Right renal cortex interstitium (tissue), 3 donors: ENCODE results near the gene IFT80. TPM values are rescaled to one million over a fixed set of nuclear protein-coding genes. Genes with fewer than 3 reads are reported as not detected.

Experiments used
- DNase-seq, 3 donors: peaks; one replicate each; pipeline ENCODE4 v3.0.0-alpha.2; 2013; ENCODE audit warnings: low read depth in 3 of 3, low spot score in 2 of 3
- polyA plus RNA-seq, 3 donors: library from polyadenylated mRNA; unstranded; fragments of 120-200 nt; gene quantifications; one replicate each; pipeline ENCODE4 v1.2.1, GENCODE V29; 2013; ENCODE audit not compliant: insufficient read length in 3 of 3

Gene IFT80
- polyA plus RNA-seq, result 10 to 100 TPM; 52.0 to 61.4 (median 58.6) TPM

DNA sequence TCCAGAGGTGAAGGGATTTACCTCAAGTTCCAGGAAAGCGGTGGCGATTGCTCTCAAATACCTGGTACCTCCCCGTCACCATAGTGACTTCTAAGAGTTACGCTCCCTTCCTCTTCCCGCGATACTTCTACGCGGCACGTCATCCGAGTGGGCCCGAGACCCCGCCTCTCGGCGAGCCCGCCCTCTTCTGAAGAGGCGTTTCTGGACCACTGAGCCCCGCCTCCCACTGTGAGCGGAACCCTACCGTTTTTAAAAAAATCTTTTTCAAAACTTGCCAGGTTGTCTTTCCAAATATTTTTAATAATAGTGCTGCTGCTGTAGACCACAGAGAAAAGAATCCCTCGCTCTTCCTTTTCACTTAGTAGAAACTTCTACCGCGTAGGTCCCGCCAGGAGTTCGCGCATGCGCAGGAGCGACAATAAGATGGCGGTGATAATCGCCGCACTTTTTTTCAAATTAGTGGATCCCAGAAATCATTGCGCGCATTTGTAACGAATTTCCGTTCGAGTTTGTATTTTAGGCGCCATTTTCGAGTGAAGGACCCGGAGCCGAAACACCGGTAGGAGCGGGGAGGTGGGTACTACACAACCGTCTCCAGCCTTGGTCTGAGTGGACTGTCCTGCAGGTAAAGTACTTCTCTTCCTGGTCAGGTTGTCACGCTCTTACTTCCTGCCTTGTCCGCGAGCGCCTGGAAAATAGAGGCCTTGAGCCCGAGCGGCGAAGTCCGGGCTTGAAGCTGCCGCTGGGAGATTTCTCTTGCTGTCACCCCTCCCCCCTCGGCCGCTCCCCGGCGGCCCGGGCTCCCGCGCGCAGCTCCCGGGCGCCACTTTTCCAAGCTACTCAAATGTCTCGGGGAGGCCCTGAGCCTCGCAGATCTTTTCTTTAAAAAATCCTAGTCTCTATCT is at the start of gene IFT80, which contains the start of gene SMC4:
Gene IFT80 (minus strand): TSS at position 101 of the 905 bp plus-strand sequence. CDS start 14,625 bp downstream, outside the sequence.
Gene SMC4 (plus strand): TSS at position 526 of the 905 bp plus-strand sequence. CDS start 1,177 bp downstream, outside the sequence.
- peak; percentile 93 to 96 (median 94) for DNase-seq

DNA sequence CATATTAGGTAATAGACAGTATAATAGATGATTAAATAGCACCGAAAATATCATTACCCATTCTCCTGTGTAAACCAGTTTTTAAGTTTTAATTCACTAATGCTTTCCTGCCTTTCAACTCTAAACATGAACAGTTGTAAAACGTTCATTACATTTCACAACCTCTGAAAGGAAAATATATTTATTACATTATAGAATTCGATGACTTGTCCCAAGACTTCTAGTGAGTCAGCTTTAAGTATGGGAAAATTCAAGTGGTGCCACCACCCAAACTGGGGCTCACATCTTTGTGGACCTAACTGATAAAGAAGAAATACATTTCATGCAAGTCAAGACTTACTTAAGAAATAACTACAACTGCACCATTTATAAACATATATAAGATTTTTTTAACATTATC is 48.5 kb upstream of the IFT80 start:
- no peak for DNase-seq

DNA sequence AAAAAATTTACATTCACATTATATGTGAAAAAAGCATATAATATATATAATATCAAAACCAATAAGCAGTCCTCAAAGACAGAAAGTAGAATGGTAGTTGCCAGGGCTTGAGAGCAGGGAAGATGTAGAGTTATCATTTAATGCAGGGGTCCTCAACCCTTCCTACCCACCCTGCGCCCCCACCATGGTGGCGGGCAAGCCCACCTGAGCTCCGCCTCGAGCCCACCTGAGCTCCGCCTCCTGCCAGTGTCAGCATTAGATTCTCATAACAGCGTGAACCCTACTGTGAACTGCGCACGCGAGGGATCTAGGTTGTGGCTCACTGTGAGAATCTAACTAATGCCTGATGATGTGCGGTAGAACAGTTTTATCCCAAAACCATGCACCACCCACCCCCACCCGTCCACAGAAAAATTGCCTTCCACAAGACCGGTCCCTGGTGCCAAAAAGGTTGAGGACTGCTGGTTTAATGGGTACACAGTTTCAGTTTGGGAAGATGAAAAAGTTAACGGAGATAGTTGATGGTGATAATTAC is 47.6 kb upstream of the IFT80 start:
- no peak for DNase-seq

DNA sequence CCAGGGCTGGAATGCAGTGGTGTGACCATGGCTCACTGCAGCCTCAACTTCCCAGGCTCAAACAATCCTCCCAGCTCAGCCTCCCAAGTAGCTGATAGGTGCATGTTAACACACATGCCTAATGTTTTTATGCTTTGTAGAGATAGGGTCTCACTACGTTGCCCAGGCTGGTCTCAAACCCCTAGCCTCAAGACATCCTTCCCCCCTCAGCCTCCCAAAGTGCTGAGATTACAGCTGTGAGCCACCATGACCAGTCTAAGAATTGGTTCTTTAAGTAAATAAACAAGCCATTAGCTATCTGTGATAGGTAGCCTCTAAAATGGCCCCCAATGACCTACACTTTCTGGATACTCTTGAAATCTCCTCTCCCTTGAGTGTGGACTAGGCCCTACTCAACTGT is 46.8 kb upstream of the IFT80 start:
- no peak for DNase-seq

DNA sequence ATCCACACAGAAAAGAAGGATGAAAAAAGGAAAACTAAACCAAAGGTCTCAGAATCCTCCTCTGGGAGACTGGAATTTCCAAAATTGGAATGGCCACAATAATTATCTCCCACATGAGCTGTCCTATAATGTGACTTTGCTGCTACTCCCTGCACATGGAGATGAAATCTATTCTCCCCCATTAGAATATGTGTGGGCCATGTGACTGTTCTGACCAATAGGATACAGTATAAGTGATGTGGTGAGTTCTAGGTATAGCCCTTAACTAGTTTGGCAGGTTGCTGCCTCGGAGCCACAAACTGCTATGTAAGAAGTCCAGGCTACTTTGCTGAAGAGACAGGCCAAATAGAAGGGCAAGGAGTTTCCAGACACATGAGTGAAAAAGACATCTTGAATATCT is 45.4 kb upstream of the IFT80 start:
- DNase-seq, result no peak

DNA sequence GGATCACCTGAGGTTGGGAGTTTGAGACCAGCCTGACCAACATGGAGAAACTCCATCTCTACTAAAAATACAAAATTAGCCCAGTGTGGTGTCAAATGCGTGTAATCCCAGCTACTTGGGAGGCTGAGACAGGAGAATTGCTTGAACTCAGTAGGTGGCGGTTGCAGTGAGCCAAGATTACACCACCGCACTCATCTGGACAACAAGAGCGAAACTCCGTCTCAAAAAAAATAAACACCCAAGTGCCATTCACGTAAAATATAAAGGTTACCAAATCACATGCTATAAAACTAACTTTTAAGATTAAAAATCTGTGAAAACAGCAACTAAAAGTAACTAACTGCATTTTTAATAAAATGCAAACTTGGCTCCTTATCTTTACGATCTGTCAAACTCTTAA is 41.7 kb upstream of the IFT80 start:
- no peak for DNase-seq

DNA sequence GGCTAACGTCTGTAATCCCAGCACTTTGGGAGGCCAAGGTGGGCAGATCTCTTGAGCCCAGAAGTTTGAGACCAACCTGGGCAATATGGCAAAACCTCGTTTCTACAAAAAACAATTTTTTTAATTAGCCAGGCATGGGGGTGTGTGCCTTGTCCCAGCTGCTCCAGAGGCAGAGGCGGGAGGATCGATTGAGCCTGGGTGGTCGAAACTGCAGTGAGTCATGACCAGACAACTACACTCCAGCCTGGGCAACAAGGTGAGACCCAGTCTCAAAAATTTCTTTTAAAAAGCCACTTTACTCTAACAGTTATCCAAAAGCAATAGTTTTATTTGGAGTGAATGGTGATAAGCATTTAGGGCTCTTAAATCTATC is 38.0 kb upstream of the IFT80 start:
- DNase-seq, result no peak

DNA sequence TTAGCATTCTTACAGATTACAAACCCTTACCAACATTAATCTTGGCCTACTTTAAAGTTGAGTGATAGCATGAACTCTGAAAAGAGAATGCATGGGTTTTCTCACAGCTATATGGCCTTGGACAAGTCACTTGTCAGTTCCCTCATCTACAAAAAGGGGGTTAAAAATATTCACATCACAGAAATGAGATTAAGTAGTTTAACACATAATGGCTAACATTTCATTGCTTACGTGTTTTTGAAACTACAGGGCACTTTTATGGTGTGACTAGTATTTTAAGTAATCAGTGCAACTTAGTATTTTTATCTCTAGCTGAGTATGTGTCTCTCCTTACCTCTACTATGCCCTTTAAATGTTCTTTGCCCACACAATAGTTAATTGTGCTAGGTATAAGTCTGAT is 36.7 kb upstream of the IFT80 start:
- no peak for DNase-seq

DNA sequence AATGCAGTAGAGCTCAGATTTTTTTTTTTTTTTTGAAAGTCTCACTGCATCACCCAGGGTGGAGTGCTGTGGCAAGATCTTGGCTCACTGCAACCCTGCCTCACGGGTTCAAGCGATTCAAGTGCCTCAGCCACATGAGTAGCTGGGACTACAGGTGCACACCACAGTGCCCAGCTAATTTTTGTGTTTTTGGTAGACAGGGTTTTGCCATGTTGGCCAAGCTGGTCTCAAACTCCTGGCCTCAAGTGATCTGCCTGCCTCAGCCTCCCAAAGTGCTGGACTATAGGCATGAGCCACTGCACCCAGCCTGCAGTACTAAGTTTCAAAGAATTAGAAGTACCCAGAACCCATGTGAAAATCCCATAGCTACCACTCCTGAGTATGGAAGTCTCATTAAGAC is 36.1 kb upstream of the IFT80 start:
- no peak for DNase-seq

DNA sequence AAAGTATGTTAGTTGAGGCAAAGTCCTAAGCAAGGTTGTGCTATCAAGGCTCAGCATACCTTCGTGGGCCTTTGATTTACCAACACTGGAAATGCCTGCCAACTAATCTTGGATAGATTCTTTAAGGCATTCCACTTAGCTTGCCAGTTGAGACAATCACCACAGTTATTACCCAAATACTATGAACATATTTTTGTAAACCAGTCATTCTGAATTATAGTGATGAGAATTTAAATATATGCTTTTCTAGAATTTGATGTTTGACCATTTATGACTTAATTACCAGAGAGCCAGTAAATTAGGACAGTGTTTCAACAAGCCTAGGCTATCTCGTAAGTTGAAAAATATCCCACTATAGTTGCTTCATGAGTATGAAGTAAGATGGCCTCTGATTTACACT is 35.0 kb upstream of the IFT80 start:
- DNase-seq, result no peak

DNA sequence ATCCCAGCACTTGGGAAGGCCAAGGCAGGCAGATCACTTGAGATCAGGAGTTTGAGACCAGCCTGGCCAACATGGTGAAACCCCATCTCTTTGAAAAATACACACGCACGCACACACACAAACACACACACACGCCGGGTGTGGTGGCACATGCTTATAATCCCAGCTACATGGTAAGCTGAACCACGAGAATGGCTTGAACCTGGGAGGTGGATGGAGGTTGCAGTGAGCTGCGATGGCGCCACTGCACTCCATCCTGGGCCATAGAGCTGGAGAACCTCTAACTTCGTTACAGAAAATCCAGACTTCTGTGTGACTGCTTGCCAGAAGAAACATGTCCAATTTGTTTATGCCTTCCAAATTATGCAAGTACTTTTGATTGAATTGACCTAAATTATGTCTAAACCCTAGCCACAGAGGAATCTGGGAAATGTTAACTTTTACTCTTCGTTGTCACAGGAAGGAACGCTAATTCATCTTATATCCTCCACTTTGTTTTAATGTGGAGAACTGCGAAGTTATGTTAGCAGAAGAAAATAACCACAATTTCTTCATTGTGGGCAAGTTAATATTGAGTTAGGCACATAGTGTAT is 28.9 kb upstream of the IFT80 start:
- no peak for DNase-seq

DNA sequence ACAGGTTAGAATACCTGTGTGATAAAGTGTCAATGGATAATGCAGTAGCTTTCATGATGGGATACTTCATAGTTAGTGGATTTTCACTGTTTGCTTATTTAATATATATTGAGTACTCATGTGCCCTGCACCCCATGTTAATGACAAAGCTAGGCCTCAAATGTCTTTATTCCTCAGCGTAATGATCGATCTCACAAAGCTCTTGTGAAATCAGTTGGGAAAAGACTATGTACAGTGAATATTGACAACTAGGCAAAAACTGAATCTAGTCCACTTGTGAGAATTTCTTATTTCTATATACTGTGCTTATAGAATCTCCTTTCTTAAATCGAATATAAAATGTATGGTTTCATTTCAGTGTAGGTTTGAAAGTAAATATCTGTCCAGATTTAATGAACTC is 18.3 kb upstream of the IFT80 start:
- DNase-seq, result no peak

DNA sequence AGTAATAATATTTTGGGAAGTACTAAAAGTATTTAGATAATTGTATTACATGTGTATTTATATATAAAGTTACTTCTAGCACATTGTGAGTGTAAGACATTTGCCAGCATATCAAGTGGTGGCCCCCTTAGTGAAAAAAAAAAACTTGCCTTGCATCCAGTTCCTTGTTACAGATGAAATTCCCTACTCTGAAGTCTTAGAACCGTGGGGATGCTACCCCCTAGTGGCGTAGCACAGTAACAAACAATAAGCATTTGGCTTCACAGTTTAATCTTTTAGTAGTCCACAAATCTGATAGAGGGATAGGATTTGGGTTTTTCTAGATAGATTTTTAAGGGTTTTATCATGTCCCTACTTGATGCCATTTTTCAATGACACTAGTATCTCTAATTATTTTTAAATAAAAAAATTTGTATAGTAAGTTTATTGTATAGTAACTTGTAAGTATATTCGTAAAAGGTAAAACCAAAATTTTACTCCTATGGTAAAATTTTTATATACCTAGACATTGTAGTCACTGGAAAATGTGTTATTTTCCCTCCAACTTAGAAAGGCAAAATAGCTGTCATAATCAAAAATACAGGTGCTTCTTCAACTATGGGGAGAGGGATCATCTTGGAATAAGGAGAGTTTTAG is 14.7 kb upstream of the IFT80 start:
- DNase-seq, result peak in 2 of 3 donors; percentile 37 to 44

DNA sequence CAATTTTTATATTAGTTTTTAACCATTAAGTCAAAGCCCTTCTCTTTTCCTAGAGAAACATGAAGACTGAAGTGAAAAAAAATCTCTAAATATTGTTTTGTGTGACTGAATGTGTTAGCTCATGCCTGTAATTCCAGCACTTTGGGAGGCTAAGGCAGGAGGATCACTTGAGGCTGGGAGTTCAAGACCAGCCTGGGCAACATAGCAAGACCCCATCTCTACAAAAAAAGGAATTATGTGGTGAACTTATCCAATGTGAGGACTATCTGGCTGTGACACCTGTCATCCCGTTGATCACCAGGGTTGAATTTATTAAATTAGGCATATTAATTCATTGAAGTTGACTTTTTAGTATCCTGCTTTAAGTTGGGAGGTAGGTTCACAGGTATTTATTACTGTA is 13.5 kb upstream of the IFT80 start:
- DNase-seq, result no peak

DNA sequence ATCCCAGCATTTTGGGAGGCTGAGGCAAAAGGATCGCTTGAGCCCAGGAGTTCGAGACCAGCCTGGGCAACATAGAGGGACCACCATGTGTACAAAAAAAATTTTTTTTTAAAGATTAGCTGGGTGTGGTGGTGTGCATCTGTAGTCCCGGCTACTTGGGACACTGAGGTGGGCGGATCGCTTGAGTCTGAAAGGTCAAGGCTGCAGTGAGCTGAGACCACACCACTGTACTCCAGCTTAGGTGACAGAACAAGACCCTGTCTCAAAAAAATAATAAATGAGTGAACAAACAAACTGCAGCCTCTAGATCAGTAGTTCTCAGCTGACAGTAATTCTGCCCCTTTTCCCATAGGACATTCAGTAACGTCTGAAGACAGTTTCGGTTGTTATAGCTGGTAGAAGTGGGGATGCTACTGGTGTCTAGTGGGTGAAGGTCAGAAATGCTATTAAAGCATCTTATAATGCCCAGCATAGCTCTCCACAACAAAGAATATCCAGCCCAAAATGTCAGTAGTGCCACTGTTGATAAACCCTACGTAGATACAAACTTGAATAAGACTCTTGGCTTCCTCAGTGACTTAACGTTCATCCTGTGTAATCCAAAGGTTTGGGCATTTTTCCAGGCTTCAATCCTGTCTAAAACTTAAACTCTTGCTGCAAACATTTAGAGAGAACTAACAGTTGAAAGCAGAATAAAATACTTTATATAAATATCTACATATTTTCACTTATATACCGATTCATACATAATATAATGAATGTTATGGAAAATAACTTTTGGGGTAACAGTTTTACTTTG is 11.0 kb upstream of the IFT80 start:
- no peak for DNase-seq

DNA sequence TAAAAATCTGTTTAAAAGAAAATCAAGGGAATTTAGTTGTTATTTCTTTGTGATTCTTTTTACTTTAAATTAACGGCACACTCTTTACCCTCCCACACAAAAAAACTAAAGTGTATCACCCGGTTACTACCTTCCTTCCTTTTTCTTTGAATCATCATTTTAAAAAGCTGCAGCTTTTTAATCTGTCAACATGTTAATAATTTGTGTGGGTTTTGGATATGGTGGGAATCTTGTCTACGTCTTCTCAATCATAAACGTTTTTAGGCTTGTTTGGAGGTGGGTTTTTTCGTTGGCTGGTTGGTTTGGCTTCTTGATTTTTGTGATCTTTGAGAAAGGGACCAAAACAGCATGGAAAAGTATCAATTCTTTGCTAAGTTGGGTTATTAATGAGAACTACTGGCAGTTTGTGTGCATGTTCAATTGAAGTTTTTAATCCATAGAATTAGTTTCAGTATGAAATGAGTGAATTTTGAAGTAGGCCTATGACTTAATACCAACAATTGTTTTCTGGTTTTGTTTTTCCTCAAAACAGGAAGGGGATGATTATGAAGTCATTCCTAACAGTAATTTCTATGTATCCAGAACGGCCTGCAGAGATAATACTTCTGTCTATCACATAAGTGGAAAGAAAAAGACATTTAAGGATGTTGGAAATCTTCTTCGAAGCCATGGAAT is 4.9 kb upstream of the IFT80 start:
- peak in 1 of 3 donors; percentile 3 for DNase-seq

DNA sequence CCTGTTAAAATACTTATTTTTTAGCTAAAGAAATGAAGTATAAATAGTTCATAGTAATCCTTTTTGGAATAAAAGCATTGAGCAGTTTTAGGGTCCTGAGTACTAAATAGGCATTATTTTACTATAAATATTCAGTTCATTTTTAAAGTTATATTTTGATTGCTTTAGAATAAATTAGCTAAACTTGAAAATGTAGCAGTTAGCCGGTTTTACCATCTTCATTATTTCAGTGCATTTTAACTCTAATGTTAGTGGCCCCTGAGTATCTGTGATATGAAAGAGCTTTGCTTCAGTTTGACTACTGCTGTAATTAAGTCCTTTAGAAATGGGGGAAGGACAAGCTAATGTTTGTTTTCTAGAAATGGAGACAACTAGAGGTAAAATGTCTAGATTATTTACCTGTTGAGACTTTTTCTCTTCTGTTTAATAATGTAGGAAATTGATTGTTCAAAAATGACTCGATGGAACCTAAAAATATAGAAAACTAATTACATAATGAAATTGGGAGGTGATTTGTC is 4.1 kb upstream of the IFT80 start:
- peak in 1 of 3 donors; percentile 13 for DNase-seq

DNA sequence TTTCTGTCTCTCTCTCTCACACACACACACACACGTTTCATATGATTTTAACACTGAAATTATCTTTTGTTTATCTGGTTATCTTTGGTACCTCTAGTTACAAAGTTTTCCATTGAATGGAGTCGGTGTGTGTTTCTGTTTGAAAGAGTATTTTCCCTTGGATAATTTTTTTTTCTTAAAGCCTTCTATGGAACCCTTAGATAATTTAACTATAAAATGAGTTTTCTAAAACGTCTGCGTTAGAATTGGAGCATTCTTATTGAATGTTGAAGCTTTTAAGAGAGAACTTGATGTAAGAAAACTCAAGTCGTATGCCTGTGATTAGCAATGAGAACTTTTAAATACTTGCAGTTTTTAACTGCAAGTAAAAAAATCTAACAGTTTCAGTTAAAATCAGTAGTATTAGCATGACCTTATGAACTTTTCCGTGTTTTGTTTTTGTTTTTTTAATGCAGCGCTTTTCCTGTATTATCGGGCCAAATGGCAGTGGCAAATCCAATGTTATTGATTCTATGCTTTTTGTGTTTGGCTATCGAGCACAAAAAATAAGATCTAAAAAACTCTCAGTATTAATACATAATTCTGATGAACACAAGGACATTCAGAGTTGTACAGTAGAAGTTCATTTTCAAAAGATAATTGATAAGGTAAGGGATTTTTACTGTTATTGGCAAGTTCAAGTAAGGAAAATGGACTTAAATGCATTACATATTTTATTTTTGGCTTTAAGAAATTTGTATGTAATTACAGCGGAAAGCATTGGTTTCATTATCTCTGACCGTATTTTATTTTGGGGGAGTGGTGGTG is 3.4 kb upstream of the IFT80 start:
- peak in 2 of 3 donors; percentile 12 to 13 for DNase-seq
